GM12892 (cell line): ENCODE measurements around the gene ADAMTSL2.

Experiments used
- DNase-seq: peaks from one replicate; pipeline ENCODE4 v3.0.0; 2011; ENCODE audit not compliant: insufficient read length
- FAIRE-seq: peaks from 2 replicates; lab custom pipeline; 2011; peaks lifted over from hg19 to GRCh38; lab: Jason Lieb, UNC
- POLR2A ChIP-seq: IDR thresholded peaks from 2 replicates; pipeline ENCODE4 v1.6.1; 2011; ENCODE audit warnings: low read depth, low read length, control low read depth
- POLR2AphosphoS5 ChIP-seq: IDR thresholded peaks from 2 replicates; pipeline ENCODE4 v1.6.1; 2011; ENCODE audit warnings: low read depth, low read length, control low read depth
- TAF1 ChIP-seq: IDR thresholded peaks from 2 replicates; pipeline ENCODE4 v1.6.1; 2011; ENCODE audit warnings: low read depth, mild to moderate bottlenecking, control low read depth, low read length, borderline replicate concordance

Gene ADAMTSL2

GRCh38 chr9:133583586-133583985 is 49.1 kb downstream of the ADAMTSL2 start:
- TF ChIP-seq POLR2A, result no peak
- TF ChIP-seq TAF1, result no peak
- no peak for TF ChIP-seq POLR2AphosphoS5
- FAIRE-seq (no peak), DNase-seq (no peak)

GRCh38 chr9:133584167-133584558 is 49.7 kb downstream of the ADAMTSL2 start:
- FAIRE-seq (no peak), DNase-seq (no peak)
- TF ChIP-seq POLR2AphosphoS5 (no peak), POLR2A (no peak), TAF1 (no peak)

- FAIRE-seq (no peak), DNase-seq (no peak)
- TF ChIP-seq POLR2A (no peak), POLR2AphosphoS5 (no peak), TAF1 (no peak)
Measured at GRCh38 chr9:133584559-133585476, 50.3 kb downstream of the ADAMTSL2 start.

GRCh38 chr9:133585481-133586351 is 51.2 kb downstream of the ADAMTSL2 start:
- no peak for DNase-seq
- TF ChIP-seq TAF1, result no peak
- no peak for TF ChIP-seq POLR2A
- no peak for TF ChIP-seq POLR2AphosphoS5
- FAIRE-seq, result no peak

GRCh38 chr9:133587051-133587450 is 52.5 kb downstream of the ADAMTSL2 start:
- FAIRE-seq (no peak), DNase-seq (no peak)
- TF ChIP-seq POLR2A (no peak), POLR2AphosphoS5 (no peak), TAF1 (no peak)

- TF ChIP-seq TAF1 (no peak), POLR2A (no peak), POLR2AphosphoS5 (no peak)
- no peak for DNase-seq
- no peak for FAIRE-seq
Measured at GRCh38 chr9:133587466-133587865, 53.0 kb downstream of the ADAMTSL2 start.

- no peak for DNase-seq
- no peak for TF ChIP-seq TAF1
- no peak for TF ChIP-seq POLR2A
- no peak for TF ChIP-seq POLR2AphosphoS5
- no peak for FAIRE-seq
Measured at GRCh38 chr9:133589454-133590227, 55.1 kb downstream of the ADAMTSL2 start.

GRCh38 chr9:133590231-133590855 is 55.8 kb downstream of the ADAMTSL2 start:
- DNase-seq, result no peak
- TF ChIP-seq POLR2AphosphoS5 (no peak), POLR2A (no peak), TAF1 (no peak)

GRCh38 chr9:133591116-133591910 is 56.8 kb downstream of the ADAMTSL2 start:
- DNase-seq (no peak), FAIRE-seq (no peak)
- TF ChIP-seq TAF1 (no peak), POLR2AphosphoS5 (no peak), POLR2A (no peak)

More at GRCh38 chr9:133590231-133590855, 55.8 kb downstream of the ADAMTSL2 start:
- FAIRE-seq, result no peak

- TF ChIP-seq TAF1, result no peak
- no peak for TF ChIP-seq POLR2AphosphoS5
- no peak for TF ChIP-seq POLR2A
Measured at GRCh38 chr9:133591985-133592384, 57.5 kb downstream of the ADAMTSL2 start.

More at GRCh38 chr9:133591985-133592384, 57.5 kb downstream of the ADAMTSL2 start:
- DNase-seq (no peak), FAIRE-seq (no peak)
